A549 (cell line): ENCODE results near the gene RXRA.

ENCODE experiments used
- HDAC2 ChIP-seq: fragments of 200-600 bp; sonication (generic); IDR thresholded peaks from 2 replicates; pipeline ENCODE4 v1.6.1; 2016
- MAX ChIP-seq: IDR thresholded peaks from 2 replicates; pipeline ENCODE4 v1.6.1; 2012
- TF ChIP-seq, protein P1 (sequence below): fragments of >200 bp; sonication (Bioruptor Twin); formaldehyde crosslinking; IDR thresholded peaks from 3 replicates; pipeline ENCODE4 v1.5.1; 2016

DNA sequence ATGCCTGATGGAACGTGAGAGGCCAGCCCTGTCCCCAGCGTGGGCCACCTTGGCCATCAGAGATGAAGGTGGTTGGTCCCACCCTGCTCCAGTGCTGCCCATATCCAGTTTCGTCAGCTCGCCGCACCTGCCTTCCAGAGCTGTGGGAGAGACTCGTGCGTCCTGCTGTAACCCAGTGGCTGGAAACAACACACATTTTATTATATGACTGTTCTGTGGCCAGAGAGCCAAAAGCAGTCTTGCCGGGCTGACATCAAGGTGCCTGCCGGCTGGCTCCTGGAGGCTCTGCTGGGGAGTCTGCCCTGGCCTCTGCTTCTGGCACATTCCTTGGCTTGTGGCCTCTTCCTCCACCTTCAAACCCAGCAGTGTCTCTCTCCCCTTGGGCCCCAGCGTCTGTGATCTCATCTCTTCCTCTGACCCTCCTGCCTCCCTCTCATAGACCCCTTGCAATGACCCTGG, 94.7 kb downstream of the RXRA start:
- TF ChIP-seq MAX, result no peak
- TF ChIP-seq, protein P1, sequence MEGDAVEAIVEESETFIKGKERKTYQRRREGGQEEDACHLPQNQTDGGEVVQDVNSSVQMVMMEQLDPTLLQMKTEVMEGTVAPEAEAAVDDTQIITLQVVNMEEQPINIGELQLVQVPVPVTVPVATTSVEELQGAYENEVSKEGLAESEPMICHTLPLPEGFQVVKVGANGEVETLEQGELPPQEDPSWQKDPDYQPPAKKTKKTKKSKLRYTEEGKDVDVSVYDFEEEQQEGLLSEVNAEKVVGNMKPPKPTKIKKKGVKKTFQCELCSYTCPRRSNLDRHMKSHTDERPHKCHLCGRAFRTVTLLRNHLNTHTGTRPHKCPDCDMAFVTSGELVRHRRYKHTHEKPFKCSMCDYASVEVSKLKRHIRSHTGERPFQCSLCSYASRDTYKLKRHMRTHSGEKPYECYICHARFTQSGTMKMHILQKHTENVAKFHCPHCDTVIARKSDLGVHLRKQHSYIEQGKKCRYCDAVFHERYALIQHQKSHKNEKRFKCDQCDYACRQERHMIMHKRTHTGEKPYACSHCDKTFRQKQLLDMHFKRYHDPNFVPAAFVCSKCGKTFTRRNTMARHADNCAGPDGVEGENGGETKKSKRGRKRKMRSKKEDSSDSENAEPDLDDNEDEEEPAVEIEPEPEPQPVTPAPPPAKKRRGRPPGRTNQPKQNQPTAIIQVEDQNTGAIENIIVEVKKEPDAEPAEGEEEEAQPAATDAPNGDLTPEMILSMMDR, result no peak
- no peak for TF ChIP-seq HDAC2
